SU-DHL-6 (cell line): Measurements from ENCODE around the gene SOX1.

Experiments used
- CTCF ChIP-seq: fragments of 200-600 bp; sonication (generic); IDR thresholded peaks from one replicate; pipeline ENCODE4 v1.5.1; 2017; ENCODE audit warnings: antibody characterized with exemption, mild to moderate bottlenecking, low read length, moderate library complexity; ENCODE audit not compliant: insufficient read depth, poor library complexity, severe bottlenecking
- EZH2phosphoT487 ChIP-seq: fragments of 200-600 bp; sonication (generic), shearing (Covaris generic); conservative IDR thresholded peaks from 2 replicates; pipeline ENCODE4 v1.6.1; 2018; ENCODE audit warnings: mild to moderate bottlenecking, antibody characterized with exemption, low read length, moderate library complexity, mixed read lengths

DNA sequence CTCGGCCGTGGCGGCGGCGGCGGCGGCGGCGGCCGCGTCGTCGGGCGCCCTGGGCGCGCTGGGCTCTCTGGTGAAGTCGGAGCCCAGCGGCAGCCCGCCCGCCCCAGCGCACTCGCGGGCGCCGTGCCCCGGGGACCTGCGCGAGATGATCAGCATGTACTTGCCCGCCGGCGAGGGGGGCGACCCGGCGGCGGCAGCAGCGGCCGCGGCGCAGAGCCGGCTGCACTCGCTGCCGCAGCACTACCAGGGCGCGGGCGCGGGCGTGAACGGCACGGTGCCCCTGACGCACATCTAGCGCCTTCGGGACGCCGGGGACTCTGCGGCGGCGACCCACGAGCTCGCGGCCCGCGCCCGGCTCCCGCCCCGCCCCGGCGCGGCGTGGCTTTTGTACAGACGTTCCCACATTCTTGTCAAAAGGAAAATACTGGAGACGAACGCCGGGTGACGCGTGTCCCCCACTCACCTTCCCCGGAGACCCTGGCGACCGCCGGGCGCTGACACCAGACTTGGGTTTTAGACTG, 1.7 kb downstream of the SOX1 start:
- no peak for TF ChIP-seq CTCF
- no peak for TF ChIP-seq EZH2phosphoT487
